ENCODE data around the gene APAF1.

Gene APAF1

GRCh38 chr12:98763656-98764055 lies 118.6 kb downstream of the APAF1 start:
- DNase-seq (ENCODE audit: low spot score): no peak

GRCh38 chr12:98767248-98767647 lies 122.2 kb downstream of the APAF1 start:
- DNase-seq (ENCODE audit: low spot score): no peak

- no peak for DNase-seq (ENCODE audit: low spot score)
These were observed 124.0 kb downstream of the APAF1 start for GRCh38 chr12:98769068-98769467.

- no peak for DNase-seq (ENCODE audit: low spot score)
These were observed 125.1 kb downstream of the APAF1 start for GRCh38 chr12:98770230-98770629.

GRCh38 chr12:98771811-98772752 lies 127.0 kb downstream of the APAF1 start:
- no peak for DNase-seq (ENCODE audit: low spot score)

GRCh38 chr12:98772818-98773217 lies 127.7 kb downstream of the APAF1 start:
- no peak for DNase-seq (ENCODE audit: low spot score)

- no peak for DNase-seq (ENCODE audit: low spot score)
These were observed 135.2 kb downstream of the APAF1 start for GRCh38 chr12:98780261-98780660.

GRCh38 chr12:98783420-98783819 lies 138.3 kb downstream of the APAF1 start:
- no peak for DNase-seq (ENCODE audit: low spot score)
